Adipose tissue (tissue), 3 donors: Measurements from ENCODE around the gene MDM2. TPM values are rescaled to one million over a fixed set of nuclear protein-coding genes. Genes with fewer than 3 reads are reported as not detected.
"Not testable (repeated sequence)": the region's sequence is repeated elsewhere in the genome, so short reads cannot be mapped to it uniquely, and the experiment has no call there.

Experiments
- H3K27ac ChIP-seq: one replicate; pipeline ENCODE4 v1.5.1; 2013; ENCODE audit warnings: low read depth, low read length
- WGBS, 3 donors: extraction: QIAGEN DNeasy Blood & Tissue Kit; methylation state at CpG; one replicate each; pipeline ENCODE4 v1.1.7; 2013; 5-methylcytosine and 5-hydroxymethylcytosine counted together
- polyA plus RNA-seq, 3 donors: library from polyadenylated mRNA; stranded (reverse); fragments of 200-250 nt; gene quantifications; one replicate each; pipeline ENCODE4 v1.2.3, GENCODE V29; 2013
- donor health status: healthy with polysubstance abuse.
- donor health status: Bipolar disorder and iron deficiency.
- donor health status: healthy.

The MDM2 gene
- polyA plus RNA-seq, 3 donors: 9.2 to 19.6 (median 10.7) TPM

DNA sequence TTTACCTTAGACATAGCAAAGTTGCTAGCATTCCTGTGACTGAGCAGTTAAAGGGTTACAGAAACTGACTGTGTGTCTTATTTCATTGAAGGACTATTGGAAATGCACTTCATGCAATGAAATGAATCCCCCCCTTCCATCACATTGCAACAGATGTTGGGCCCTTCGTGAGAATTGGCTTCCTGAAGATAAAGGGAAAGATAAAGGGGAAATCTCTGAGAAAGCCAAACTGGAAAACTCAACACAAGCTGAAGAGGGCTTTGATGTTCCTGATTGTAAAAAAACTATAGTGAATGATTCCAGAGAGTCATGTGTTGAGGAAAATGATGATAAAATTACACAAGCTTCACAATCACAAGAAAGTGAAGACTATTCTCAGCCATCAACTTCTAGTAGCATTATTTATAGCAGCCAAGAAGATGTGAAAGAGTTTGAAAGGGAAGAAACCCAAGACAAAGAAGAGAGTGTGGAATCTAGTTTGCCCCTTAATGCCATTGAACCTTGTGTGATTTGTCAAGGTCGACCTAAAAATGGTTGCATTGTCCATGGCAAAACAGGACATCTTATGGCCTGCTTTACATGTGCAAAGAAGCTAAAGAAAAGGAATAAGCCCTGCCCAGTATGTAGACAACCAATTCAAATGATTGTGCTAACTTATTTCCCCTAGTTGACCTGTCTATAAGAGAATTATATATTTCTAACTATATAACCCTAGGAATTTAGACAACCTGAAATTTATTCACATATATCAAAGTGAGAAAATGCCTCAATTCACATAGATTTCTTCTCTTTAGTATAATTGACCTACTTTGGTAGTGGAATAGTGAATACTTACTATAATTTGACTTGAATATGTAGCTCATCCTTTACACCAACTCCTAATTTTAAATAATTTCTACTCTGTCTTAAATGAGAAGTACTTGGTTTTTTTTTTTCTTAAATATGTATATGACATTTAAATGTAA, 31.5 kb downstream of the MDM2 start:
- WGBS, 3 donors: 59 to 71% (median 60%) methylated on average over 2 of the region's 2 CpGs

DNA sequence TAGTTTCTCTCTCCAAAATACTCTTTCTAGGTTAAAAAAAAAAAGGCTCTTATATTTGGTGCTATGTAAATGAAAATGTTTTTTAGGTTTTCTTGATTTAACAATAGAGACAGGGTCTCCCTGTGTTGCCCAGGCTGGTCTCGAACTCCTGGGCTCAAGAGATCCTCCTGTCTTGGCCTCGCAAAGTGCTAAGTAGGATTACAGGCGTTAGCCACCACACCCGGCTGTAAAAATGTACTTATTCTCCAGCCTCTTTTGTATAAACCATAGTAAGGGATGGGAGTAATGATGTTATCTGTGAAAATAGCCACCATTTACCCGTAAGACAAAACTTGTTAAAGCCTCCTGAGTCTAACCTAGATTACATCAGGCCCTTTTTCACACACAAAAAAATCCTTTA, 33.2 kb downstream of the MDM2 start:
- not testable (repeated sequence) for H3K27ac ChIP-seq
- 96 to 97% (median 96%) methylated on average over 5 of the region's 5 CpGs for WGBS, 3 donors

More for the DNA sequence above, 31.5 kb downstream of the MDM2 start:
- H3K27ac ChIP-seq: no peak overlapping the region

DNA sequence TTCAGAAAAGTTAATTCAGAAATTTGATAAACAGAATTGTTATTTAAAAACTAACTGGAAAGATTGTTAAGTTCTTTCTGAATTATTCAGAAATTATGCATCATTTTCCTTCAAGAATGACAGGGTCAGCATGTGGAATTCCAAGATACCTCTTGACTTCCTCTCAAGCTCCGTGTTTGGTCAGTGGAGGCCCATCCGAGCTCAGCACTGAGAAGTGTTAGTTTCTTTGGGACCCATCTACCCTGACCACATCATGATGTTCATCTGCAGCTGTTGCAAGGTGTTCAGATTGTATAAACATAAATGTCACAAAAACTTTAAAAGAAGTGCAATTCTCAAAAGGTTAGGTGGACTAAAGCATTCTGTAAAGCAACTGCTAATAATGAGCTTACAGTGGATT, 33.7 kb downstream of the MDM2 start:
- H3K27ac ChIP-seq: no peak overlapping the region
- 92 to 96% (median 95%) methylated on average over 2 of the region's 2 CpGs for WGBS, 3 donors

DNA sequence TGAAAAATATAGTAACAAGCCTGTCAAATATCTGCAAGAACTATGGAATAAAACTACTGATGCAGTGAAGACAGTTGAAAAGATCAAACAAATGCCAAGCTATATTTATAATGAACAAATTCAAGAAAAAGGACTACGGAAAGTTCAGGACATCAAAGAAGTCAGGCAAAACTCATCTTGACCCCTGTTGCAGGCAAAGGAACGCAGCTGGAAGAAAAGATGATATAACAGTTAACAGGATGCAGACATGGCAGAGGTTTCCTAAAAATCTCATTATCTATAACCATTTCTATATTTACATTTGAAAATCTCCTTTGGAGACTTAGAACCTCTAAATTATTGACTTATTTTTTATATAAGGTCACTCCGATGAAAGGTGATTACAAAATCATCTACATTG, 34.1 kb downstream of the MDM2 start:
- no peak overlapping the region for H3K27ac ChIP-seq
- WGBS, 3 donors: 90 to 97% (median 96%) methylated on average over 3 of the region's 3 CpGs

DNA sequence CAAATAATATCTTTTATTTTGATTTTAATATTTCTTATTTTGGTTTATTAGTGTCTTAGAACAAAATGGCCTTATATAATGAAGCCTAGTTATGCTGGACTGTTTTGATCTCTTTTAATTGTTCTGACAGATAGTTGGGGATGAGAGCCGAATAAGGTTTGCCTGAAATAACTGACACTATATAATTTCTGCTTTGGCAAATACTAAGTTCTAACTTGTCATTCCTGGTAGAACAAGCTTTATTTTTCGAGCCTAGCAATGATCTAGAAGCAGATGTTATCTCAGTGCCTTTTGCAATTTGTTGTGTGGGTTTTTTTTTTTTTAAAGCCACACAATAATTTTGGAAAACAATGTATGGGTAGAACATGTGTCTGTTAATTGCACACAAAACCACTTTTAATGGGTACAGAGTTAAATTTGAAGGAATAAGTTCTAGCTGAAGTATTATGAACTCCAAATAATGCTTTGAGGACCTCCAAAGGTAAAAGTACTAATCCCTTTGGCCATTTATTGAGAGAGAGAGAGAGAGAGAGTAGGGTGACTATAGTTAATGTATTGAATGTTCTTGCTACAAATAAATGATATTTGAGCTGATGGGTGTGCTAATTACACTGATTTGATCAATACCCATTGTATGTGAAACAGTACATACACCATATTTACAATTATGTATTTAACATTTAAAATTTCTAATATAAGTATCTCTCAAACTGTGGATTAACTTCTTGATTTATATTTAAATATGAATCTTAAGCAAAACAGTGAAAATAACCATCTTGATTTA, 35.0 kb downstream of the MDM2 start:
- WGBS, 3 donors: 62 to 81% (median 67%) methylated on average over 2 of the region's 2 CpGs
- H3K27ac ChIP-seq: no peak overlapping the region

DNA sequence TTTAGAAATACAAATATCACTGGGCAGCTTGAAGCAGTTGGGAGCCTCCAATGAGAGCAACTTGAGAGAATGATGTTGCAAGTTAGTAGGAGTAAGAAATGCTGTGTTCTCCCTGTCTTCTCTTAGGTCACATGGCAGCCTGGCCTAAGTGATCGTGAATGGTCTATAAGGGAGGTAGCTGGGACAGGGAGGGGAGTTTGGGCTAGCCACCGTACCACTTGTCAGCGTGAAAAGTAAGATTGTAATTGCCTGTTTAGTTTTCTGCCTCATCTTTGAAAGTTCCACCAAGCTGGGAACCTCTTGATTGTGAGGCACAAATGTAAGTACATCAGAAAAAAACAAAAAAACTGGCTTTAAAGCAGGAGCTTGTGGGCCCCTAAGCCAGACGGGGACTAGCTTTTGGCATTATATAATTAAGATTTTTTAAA, 36.4 kb downstream of the MDM2 start:
- H3K27ac ChIP-seq: no peak overlapping the region
- 92 to 96% (median 94%) methylated on average over 4 of the region's 4 CpGs for WGBS, 3 donors

DNA sequence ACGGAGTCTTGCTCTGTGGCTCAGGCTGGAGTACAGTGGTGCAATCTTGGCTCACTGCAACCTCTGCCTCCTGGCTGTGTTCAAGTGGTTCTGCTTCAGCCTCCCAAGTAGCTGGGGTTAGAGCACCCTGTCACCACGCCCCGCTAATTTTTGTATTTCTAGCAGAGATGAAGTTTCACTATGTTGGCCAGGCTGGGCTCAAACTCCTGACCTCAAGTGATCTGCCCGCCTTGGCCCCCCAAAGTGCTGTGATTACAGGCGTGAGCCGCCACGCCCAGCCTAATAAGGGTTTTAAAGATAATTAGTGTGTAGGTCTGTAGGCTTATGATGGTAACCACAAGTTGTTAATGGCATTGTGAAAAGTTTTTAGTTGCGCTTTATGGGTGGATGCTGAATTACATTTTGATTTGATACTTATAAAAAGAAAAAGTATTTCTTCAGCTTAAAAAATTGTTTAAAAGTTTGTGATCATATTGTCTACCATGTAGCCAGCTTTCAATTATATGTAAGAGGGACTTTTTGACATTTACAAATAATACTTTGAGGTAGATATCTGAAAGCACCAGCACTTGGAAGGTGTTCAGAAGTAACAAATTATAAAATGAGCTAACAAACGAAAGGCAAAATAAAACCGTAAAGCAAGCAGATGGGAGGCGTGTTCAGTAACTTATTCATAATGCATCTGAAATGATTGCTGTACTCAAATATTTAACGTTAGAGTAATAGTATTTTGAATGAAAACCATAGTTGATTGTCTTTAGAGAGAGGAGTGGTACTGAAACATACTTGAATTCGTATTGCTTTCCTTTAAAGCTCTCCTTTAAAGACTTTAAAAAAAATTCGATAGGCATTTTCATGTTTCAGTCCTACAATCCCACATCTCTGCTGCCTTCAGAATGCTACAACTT, 37.1 kb downstream of the MDM2 start:
- no peak overlapping the region for H3K27ac ChIP-seq
- WGBS, 3 donors: 90 to 93% (median 93%) methylated on average over 14 of the region's 14 CpGs

DNA sequence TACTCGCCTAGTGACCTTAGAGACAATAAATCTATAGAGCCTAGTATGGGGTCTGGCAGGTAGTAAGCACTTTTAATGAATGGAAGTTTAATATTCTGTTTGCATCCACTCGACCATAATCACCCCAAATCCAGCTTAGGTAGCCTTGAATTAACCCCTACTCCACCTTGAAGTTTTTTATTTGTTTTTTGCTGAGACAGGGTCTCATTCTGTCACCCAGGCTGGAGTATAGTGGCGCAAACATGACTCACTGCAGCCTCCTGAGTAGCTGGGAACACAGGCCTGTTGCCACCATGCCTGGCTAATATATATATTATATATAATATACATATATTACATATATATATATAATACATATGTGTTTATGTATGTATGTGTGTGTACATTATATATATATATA, 38.8 kb downstream of the MDM2 start:
- no peak overlapping the region for H3K27ac ChIP-seq
- WGBS, 3 donors: 68 to 86% (median 82%) methylated on average over 3 of the region's 3 CpGs

DNA sequence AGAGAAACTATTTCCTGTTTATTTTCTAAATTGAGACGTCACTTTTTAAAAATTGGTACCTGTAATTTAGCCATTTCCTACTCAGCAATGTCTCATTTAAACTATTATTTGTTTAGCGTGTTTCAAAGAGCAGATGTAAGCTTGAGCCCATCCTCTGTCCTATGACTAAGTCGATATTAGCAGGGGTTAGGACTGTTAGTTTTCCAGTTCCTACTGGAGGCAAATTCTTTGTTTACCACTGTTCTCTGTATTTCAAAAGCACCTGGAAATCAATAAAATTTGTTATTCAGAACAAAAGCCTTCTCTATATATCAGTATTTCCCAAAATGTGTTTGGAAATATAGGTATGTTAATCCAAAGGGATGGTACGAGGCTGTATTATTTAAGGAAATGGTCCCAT, 42.4 kb downstream of the MDM2 start:
- 62 to 79% (median 70%) methylated on average over 4 of the region's 4 CpGs for whole genome bisulfite sequencing, 3 donors
- no peak overlapping the region for H3K27ac ChIP-seq

DNA sequence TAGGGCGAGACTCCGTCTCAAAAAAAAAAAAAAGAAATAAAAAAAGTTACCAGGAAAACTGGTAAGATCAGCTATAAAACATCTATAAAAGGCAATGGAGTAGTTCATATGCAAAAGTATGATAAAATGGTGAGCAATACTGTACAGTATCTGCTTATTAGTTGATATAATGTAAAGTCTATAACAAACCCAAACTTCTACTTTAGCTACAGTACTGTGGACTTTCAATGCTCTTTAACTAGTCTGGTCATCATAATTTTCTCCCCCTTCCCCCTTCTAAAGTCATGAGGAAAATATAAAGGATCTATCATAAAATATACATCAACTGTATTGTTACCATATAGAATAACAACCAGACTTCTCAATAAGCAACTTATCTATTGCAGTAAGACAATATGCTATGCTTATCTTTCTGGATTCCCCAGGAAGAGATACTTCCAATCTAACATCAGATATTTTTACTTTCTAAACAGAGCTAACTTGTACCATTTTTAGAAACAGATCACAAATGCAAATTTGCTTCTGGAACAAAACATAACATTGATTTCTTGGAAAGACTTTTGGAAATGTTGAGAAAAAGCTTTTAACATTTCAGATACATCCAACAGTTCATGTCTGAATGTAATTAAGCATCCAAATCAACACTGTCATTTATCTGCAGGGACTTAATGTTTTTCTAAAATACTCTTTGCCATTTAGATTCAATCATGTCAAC, 43.8 kb downstream of the MDM2 start:
- WGBS, 3 donors: 92 to 95% (median 95%) methylated on average over 2 of the region's 2 CpGs
- no peak overlapping the region for H3K27ac ChIP-seq

DNA sequence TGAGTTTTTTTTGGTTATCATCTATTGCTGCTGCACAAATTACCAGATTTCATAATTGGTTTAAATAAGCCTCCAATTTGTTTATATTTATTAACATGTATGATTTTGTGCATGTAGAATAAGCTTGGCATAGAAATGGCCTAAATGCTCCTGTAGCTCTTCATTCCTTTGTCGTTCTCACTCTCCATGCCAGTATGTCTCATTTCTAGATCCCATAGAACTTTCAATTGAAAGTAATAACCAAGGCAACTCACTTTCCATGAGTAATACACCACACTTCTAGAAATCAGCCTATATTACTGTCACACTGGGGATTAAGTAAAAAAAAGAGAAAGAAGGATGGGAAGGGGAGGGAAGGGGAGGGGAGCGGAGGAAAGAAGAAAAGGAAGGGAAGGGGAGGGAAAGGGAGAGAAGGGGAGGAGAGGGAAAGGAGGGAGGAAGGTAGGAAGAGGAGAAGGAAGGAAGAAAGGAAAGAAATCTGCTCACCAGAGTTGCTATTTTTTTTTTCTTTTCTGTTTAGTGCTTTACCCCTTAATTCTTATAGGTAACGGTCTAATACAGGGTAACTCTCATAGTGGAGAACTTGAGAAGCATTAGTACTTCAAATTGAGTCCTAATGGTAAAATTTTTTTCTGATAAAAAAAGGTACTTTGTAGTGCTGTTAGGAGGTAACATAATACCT, 45.6 kb downstream of the MDM2 start:
- WGBS, 3 donors: 88 to 91% (median 88%) methylated on average over 3 of the region's 3 CpGs
- no peak overlapping the region for H3K27ac ChIP-seq

DNA sequence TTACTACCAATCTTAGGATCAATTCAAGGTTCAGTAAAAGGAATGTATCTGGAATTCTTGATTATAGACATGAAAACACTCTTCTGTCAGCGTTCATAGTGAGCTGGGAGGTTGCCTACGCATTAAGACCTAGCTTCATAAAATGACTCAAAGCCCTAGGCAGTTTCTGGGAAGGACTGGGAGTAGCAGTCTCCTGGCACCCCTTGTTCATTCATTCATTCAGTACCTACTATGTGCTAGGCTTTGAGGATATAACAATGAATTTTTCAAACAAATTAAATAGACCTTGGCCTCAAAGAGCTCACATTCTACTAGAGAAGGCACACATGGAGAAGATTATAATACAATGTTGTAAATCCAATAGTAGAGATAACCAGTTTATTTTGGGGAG, 46.1 kb downstream of the MDM2 start:
- H3K27ac ChIP-seq: no peak overlapping the region
- 63 to 95% (median 89%) methylated on average over 2 of the region's 2 CpGs for WGBS, 3 donors

DNA sequence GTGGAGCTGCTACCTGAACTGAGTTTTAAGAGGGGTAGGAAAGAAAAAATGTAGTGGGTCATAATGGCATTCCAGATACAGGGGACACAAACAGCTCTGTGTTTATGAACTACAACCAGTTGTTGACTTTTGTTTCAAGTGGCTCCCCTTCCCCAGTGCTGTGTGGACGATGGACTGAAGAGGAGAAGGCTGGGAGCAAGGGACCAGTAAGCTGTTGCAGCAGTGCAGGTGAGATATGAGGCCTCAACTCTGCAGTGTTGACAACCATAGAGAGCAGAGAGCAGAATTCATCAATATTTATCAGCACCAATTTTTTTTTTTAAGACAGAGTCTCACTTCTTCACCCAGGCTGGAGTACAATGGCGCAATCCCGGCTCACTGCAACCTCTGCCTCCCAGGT, 46.6 kb downstream of the MDM2 start:
- 89 to 98% (median 94%) methylated on average over 3 of the region's 3 CpGs for WGBS, 3 donors
- H3K27ac ChIP-seq: no peak overlapping the region

DNA sequence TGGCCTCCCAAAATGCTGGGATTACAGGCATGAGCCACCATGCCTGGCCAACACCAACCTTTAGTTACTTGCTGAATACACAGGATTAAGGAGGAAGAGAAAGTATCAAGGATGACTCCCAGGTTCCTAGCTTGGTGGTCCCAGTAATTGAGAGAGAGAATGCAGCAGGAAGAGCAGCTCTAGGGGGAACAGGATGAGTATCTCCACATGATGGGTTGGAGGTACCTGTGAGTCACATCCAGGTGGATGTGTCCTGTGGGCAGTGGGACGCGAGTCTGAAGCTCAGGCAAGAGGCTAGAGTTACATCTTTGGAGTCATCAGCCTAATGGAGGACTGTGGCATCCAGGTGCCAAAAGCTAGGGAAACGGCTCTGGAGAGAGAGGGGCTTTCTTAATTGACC, 47.1 kb downstream of the MDM2 start:
- WGBS, 3 donors: 95 to 96% (median 96%) methylated on average over 3 of the region's 3 CpGs
- no peak overlapping the region for H3K27ac ChIP-seq

DNA sequence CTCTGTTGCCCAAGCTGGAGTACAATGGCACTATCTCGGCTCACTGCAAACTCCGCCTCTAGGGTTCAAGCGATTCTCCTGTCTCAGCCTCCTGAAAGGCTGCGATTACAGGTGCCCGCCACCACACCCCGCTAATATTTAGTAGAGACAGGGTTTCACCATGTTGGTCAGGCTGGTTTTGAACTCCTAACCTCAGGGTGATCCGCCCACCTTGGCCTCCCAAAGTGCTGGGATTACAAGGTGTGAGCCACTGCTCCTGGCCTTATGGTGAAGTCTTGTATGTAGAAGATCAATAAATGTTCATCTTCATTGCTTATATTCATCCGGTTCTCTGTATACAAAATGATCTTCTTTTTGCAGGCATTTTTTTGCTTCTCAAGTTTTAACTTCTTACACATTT, 47.8 kb downstream of the MDM2 start:
- 94 to 96% (median 95%) methylated on average over 8 of the region's 8 CpGs for WGBS, 3 donors

DNA sequence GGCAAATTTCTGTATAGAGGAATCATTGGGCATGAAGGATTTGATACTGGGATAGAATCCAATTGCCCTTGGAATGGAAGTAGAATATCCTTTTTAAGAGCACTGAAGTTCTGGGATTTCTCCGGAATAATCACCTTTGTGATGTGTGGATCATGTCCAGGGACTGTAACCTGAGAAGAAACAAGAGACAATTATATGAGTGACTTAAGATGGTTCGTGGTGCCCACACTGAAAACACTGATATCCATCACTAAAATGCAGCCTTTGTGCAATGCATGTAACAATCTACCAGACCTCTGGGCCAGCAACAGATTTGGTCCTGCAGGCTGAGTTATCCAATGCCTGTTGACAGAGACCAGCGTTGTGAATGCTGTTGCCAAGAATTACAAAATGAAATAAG, 48.5 kb downstream of the MDM2 start:
- WGBS, 3 donors: 74 to 78% (median 75%) methylated on average over 3 of the region's 3 CpGs
- H3K27ac ChIP-seq: no peak overlapping the region

More for the DNA sequence above, 47.8 kb downstream of the MDM2 start:
- no peak overlapping the region for H3K27ac ChIP-seq

DNA sequence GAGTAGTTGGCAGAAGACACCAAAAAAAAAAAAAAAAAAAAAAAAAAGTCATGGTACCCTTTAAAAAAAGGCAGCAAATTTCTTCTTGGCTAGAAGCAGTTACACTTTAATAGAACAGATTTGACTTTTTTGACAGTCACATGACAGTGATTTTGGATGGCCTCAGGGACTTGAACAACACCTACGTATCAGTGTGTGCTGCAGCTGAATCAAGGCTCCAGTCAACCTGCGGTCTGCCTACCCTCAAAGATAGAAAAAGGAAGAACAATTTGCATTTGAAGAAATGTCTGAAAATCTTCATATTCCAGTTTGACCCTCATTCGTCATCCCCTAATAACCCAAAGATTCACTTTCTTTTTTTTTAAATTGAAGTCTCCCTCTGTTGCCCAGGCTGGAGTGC, 53.9 kb downstream of the MDM2 start:
- no peak overlapping the region for H3K27ac ChIP-seq
- WGBS, 3 donors: 90 to 94% (median 90%) methylated on average over 3 of the region's 3 CpGs
